GF-D8 (cell line): ENCODE measurements around the gene KCNB1.

Source experiments
- DNase-seq: peaks from one replicate; lab custom pipeline; 2025; lab: John Stamatoyannopoulos, UW

The KCNB1 gene

GRCh38 chr20:49497398-49497669, 14.9 kb upstream of the KCNB1 start:
- DNase-seq: no peak

GRCh38 chr20:49496553-49497397, 14.3 kb upstream of the KCNB1 start:
- DNase-seq: no peak

GRCh38 chr20:49496043-49496442, 13.6 kb upstream of the KCNB1 start:
- DNase-seq: no peak

GRCh38 chr20:49490689-49491088, 8.2 kb upstream of the KCNB1 start:
- DNase-seq: no peak

- DNase-seq: no peak
Measured at GRCh38 chr20:49489688-49490087, 7.2 kb upstream of the KCNB1 start.

GRCh38 chr20:49486064-49486463, 3.6 kb upstream of the KCNB1 start:
- no peak for DNase-seq

GRCh38 chr20:49485563-49485962, 3.1 kb upstream of the KCNB1 start:
- no peak for DNase-seq

- DNase-seq: no peak
Measured at GRCh38 chr20:49484180-49485140, 2.0 kb upstream of the KCNB1 start.

GRCh38 chr20:49483696-49484123, 1.2 kb upstream of the KCNB1 start:
- DNase-seq: no peak

GRCh38 chr20:49483018-49483695, 689 bp upstream of the KCNB1 start:
- no peak for DNase-seq

- no peak for DNase-seq
Measured at GRCh38 chr20:49482173-49482572, 295 bp downstream of the KCNB1 start.

GRCh38 chr20:49481116-49481515, 1.4 kb downstream of the KCNB1 start:
- no peak for DNase-seq

- no peak for DNase-seq
Measured at GRCh38 chr20:49480236-49480635, 2.2 kb downstream of the KCNB1 start.

- DNase-seq: no peak
Measured at GRCh38 chr20:49479785-49480184, 2.7 kb downstream of the KCNB1 start.

- DNase-seq: no peak
Measured at GRCh38 chr20:49478754-49479689, 3.4 kb downstream of the KCNB1 start.

GRCh38 chr20:49478266-49478665, 4.2 kb downstream of the KCNB1 start:
- no peak for DNase-seq

GRCh38 chr20:49477200-49477599, 5.3 kb downstream of the KCNB1 start:
- DNase-seq: no peak

- DNase-seq: no peak
Measured at GRCh38 chr20:49476016-49476355, 6.5 kb downstream of the KCNB1 start.

- no peak for DNase-seq
Measured at GRCh38 chr20:49475292-49476015, 7.0 kb downstream of the KCNB1 start.

GRCh38 chr20:49471397-49471796, 11.1 kb downstream of the KCNB1 start:
- no peak for DNase-seq

- DNase-seq: no peak
Measured at GRCh38 chr20:49470922-49471321, 11.5 kb downstream of the KCNB1 start.
